Measurements from ENCODE around the gene MTPN. TPM values are rescaled to one million over a fixed set of nuclear protein-coding genes. Genes with fewer than 3 reads are reported as not detected.

The MTPN gene
- total RNA-seq, 1 donor from 2014 or later, result 142 TPM

DNA sequence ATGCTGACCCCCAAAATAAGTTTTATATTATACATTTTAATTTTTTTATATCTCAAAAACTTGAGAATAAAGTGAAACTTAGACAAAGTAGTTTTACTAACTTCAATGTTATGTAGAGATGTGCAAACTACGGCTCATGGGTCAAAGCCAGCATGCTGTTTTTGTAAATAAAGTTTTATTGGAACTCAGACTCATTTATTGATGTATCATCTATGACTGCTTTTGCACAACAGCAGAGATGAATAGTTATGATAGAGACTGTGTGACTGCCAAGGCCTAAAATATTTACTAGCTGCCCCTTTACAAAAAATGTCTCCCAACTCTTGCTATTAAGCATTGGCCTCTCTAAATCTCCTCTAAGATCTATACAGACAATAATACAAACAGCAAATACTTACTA lies 12.4 kb downstream of the MTPN start:
- Mint-ChIP-seq H3K4me3 (ENCODE audit: unreplicated experiment) (no peak overlapping the region), H3K4me1 (ENCODE audit: low read depth) (peaks cover 51% of the 10 kb centered on the region), H3K27ac (ENCODE audit: unreplicated experiment) (no peak overlapping the region)

DNA sequence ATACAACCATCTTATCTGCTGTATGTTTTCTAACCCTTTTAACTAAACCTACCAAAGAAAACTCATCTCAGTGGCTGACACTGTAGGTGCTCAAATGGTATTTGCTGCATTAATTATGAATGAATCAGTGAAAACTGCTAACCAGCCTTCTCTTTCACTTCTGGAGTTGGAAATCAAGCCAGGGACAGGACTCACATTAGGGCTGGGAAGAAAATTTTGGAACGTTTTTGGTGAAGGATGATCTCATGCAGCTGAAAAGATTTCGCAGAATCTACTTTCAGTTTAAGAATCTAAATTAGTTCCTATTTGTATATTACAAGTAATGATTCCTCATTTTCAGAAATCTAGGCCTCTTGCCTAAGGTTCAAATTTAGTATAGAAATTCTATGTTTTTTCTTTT lies 12.9 kb downstream of the MTPN start:
- no peak overlapping the region for H3K4me3 Mint-ChIP-seq (ENCODE audit: unreplicated experiment)
- H3K4me1 Mint-ChIP-seq (ENCODE audit: low read depth), result peaks cover 56% of the 10 kb centered on the region
- TF ChIP-seq, protein P1, sequence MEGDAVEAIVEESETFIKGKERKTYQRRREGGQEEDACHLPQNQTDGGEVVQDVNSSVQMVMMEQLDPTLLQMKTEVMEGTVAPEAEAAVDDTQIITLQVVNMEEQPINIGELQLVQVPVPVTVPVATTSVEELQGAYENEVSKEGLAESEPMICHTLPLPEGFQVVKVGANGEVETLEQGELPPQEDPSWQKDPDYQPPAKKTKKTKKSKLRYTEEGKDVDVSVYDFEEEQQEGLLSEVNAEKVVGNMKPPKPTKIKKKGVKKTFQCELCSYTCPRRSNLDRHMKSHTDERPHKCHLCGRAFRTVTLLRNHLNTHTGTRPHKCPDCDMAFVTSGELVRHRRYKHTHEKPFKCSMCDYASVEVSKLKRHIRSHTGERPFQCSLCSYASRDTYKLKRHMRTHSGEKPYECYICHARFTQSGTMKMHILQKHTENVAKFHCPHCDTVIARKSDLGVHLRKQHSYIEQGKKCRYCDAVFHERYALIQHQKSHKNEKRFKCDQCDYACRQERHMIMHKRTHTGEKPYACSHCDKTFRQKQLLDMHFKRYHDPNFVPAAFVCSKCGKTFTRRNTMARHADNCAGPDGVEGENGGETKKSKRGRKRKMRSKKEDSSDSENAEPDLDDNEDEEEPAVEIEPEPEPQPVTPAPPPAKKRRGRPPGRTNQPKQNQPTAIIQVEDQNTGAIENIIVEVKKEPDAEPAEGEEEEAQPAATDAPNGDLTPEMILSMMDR (IDR thresholded peaks at IDR 0.05), result no peak
- H3K36me3 Mint-ChIP-seq (ENCODE audit: low read depth), result peaks cover 2% of the 10 kb centered on the region
- no peaks in the 10 kb centered on the region for H3K27me3 Mint-ChIP-seq (ENCODE audit: low read depth)
- H3K9me3 Mint-ChIP-seq (ENCODE audit: low read depth), result no peaks in the 10 kb centered on the region
- no peak overlapping the region for H3K27ac Mint-ChIP-seq (ENCODE audit: unreplicated experiment)
- no peak for DNase-seq (ENCODE audit: low spot score)

More for the DNA sequence above, 12.4 kb downstream of the MTPN start:
- TF ChIP-seq, protein P1 (IDR thresholded peaks at IDR 0.05), result no peak
- Mint-ChIP-seq H3K27me3 (ENCODE audit: low read depth) (no peaks in the 10 kb centered on the region), H3K9me3 (ENCODE audit: low read depth) (no peaks in the 10 kb centered on the region), H3K36me3 (ENCODE audit: low read depth) (peaks cover 4% of the 10 kb centered on the region)
- DNase-seq (ENCODE audit: low spot score), result no peak

DNA sequence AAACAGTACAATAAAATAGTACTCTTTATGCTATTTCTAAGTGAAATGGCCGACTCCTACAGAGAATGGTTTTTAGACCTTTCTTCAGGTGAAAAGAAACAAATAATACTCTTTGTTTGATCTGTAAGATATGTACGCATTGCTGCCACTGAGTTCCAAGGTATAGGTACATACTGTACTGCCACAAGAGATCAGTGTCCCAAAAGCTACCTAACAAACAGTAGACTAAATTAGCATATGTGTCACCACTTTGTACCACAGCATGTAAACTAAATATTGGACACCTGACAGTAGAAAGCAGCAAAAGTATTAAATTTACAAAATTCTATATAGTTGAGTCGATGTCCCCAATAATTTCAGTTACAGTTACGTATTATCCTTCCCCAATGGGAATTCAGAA lies 14.4 kb downstream of the MTPN start:
- H3K36me3 Mint-ChIP-seq (ENCODE audit: low read depth), result peaks cover 2% of the 10 kb centered on the region
- H3K4me1 Mint-ChIP-seq (ENCODE audit: low read depth), result peaks cover 52% of the 10 kb centered on the region
- H3K27me3 Mint-ChIP-seq (ENCODE audit: low read depth), result no peaks in the 10 kb centered on the region
- no peak overlapping the region for H3K27ac Mint-ChIP-seq (ENCODE audit: unreplicated experiment)
- no peak overlapping the region for H3K4me3 Mint-ChIP-seq (ENCODE audit: unreplicated experiment)
- TF ChIP-seq, protein P1 (IDR thresholded peaks at IDR 0.05), result no peak
- no peak for DNase-seq (ENCODE audit: low spot score)
- no peaks in the 10 kb centered on the region for H3K9me3 Mint-ChIP-seq (ENCODE audit: low read depth)

DNA sequence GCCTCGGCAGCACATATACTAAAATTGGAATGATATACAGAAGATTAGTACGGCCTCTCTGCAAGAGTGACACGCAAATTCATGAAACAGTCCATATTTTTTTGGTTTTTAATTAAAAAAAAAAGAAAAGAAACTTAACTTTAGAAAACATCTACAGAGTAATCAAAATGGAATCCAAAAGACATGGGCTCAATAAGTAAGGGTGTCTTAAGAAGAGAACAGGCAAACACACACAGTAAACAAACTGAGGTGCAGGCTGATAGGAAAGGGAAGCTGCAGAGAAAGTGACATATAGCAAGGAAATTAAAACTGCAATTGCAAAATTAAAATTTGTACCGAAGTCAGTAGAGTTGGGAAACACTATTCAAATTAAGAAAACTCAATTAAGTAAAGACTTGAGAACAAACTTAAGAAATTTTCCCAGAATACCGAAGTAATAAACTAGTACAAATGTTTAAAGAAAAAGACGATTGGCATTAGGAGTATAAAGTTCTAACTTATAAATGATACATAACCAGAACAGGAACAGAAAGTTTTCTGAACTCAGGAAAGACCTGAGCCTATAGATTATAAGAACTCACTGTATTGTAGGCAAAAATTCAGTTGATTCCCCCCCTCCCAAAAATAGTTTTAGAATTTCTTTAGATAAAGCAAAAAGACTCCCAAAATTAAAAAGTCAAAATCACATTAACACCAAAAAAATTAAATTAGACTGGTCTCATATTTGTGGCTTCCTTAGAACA lies 16.3 kb downstream of the MTPN start:
- Mint-ChIP-seq H3K4me1 (ENCODE audit: low read depth) (peaks cover 40% of the 10 kb centered on the region), H3K4me3 (ENCODE audit: unreplicated experiment) (peak overlapping the region; percentile 43), H3K27ac (ENCODE audit: unreplicated experiment) (peak overlapping the region; percentile 86), H3K36me3 (ENCODE audit: low read depth) (no peaks in the 10 kb centered on the region), H3K9me3 (ENCODE audit: low read depth) (no peaks in the 10 kb centered on the region), H3K27me3 (ENCODE audit: low read depth) (no peaks in the 10 kb centered on the region)
- TF ChIP-seq, protein P1 (IDR thresholded peaks at IDR 0.05), result no peak
- DNase-seq (ENCODE audit: low spot score), result no peak

DNA sequence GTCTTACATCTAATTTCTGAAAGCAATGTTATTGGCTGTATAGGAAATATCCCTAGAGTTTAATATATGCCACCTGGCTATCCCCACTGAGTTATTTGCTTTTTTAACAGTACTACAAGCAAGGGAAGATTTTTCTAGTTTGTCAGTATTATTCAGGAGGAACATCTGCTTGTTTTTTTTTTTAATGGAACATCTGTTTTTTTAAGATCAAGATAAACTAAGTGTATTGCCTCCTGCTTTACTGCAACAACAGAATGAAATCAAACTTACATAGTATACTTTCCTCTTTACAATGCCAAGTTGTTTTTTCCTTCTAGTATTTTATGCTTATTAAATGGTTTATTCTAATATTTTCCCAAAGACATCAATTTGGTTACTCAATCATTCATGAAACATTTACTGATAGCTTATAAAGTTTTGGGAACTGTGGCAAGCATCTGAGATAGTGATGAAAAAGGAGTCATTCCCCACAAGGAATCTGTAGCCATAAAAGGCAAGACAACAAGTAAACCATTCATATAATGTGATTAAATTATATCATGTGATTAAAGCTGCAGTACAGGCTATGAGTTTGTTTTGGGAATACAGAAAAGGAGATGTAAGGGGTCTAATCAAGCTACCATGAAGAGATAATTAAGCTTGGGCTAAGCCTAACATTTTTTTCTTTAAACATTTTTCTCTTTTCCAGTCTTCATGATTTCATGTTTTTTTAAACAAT lies 17.4 kb downstream of the MTPN start:
- TF ChIP-seq, protein P1 (IDR thresholded peaks at IDR 0.05), result no peak
- no peaks in the 10 kb centered on the region for H3K27me3 Mint-ChIP-seq (ENCODE audit: low read depth)
- H3K4me3 Mint-ChIP-seq (ENCODE audit: unreplicated experiment), result peak overlapping the region; percentile 43
- no peak for DNase-seq (ENCODE audit: low spot score)
- H3K27ac Mint-ChIP-seq (ENCODE audit: unreplicated experiment), result peak overlapping the region; percentile 86
- H3K36me3 Mint-ChIP-seq (ENCODE audit: low read depth), result no peaks in the 10 kb centered on the region
- peaks cover 31% of the 10 kb centered on the region for H3K4me1 Mint-ChIP-seq (ENCODE audit: low read depth)
- H3K9me3 Mint-ChIP-seq (ENCODE audit: low read depth), result no peaks in the 10 kb centered on the region

Data from chondrocyte (in vitro differentiated cells).